Activated naive CD8-positive, alpha-beta T cell (primary cell): ENCODE measurements around the gene DHX30.
"Not testable (repeated sequence)": the region's sequence is repeated elsewhere in the genome, so short reads cannot be mapped to it uniquely, and the experiment has no call there.

Experiments used
- H3K27ac Mint-ChIP-seq: one replicate; pipeline ENCODE4 v1.8.0; 2021; ENCODE audit warnings: mixed read lengths
- H3K27me3 Mint-ChIP-seq: one replicate; pipeline ENCODE4 v1.8.0; 2021; ENCODE audit warnings: mixed read lengths
- H3K36me3 Mint-ChIP-seq: one replicate; pipeline ENCODE4 v1.8.0; 2021; ENCODE audit warnings: mixed read lengths
- H3K4me1 Mint-ChIP-seq: one replicate; pipeline ENCODE4 v1.8.0; 2021; ENCODE audit warnings: low read depth, mixed read lengths
- H3K4me3 Mint-ChIP-seq: one replicate; pipeline ENCODE4 v1.8.0; 2021; ENCODE audit warnings: mild to moderate bottlenecking, mixed read lengths
- H3K9me3 Mint-ChIP-seq: one replicate; pipeline ENCODE4 v1.8.0; 2021; ENCODE audit warnings: low read depth, mixed read lengths

The DHX30 gene

GRCh38 chr3:47877290-47877689 is 74.4 kb downstream of the DHX30 start:
- Mint-ChIP-seq H3K4me3 (no peak overlapping the region), H3K4me1 (peaks cover 11% of the 10 kb centered on the region), H3K36me3 (peaks cover 3% of the 10 kb centered on the region), H3K27ac (no peak overlapping the region), H3K27me3 (no peaks in the 10 kb centered on the region), H3K9me3 (no peaks in the 10 kb centered on the region)

DNA sequence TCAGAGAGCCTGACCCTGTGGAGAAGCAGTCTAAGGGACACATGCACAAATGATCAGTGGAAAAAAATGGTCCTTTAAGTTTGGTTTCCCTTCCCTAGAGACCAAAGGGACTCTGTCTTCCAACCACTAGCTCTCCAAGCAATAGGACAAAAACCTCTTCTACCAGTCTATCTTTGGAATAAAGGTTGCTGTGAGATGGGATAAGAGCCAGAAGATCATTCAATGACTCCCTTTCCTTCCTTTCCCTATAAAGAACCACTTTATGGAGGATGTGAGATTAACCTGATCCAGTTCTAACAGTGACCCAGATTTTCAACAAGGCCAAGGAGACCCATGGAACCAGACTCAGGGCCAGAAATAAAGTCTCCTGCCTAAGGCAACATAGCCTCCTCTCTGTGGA is 74.8 kb downstream of the DHX30 start:
- Mint-ChIP-seq H3K4me3 (no peak overlapping the region), H3K27ac (peak overlapping the region; percentile 35), H3K36me3 (peaks cover 3% of the 10 kb centered on the region)

DNA sequence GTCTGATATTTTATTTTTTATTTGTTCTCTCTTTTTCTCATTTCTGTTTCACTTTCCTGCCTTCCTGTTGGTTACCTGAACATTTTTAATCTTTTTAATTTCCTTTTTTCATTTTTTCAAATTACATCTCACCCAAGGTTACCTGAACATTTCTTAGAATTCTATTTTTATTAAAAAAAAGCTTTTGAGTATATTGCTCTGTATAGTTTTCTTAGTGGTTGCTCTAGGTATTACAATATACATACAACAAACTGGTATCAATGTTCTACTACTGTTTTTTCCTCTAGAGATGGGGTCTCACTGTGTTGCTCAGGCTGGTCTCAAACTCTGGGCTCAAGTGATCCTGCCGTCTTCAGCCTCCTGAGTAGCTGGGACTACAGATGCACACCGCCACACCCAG is 79.4 kb downstream of the DHX30 start:
- Mint-ChIP-seq H3K4me3 (no peak overlapping the region), H3K27me3 (no peaks in the 10 kb centered on the region), H3K4me1 (peaks cover 13% of the 10 kb centered on the region), H3K9me3 (no peaks in the 10 kb centered on the region), H3K36me3 (peaks cover 12% of the 10 kb centered on the region), H3K27ac (no peak overlapping the region)

More for the DNA sequence above, 74.8 kb downstream of the DHX30 start:
- Mint-ChIP-seq H3K9me3 (no peaks in the 10 kb centered on the region), H3K4me1 (peaks cover 11% of the 10 kb centered on the region), H3K27me3 (no peaks in the 10 kb centered on the region)

DNA sequence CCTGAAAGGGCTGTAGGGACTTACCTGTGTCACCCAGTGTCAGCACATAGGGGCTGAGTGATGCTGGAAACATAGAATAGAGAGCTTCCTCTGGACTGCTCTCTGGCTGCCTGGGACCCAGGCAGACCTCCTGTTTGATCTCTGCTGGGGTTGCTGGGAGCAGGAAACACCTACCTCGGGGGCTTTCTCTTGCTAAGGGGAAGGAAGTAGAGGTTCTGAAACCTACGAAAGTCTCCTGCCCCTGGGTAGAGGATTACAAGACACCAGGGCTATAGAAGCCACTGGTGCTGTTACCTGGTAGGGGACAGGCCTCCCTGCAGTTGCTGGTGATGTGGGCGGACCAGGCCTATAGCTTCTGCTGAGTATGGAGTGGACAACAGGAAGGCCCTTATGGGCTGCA is 81.7 kb downstream of the DHX30 start:
- Mint-ChIP-seq H3K27ac (no peak overlapping the region), H3K4me3 (no peak overlapping the region), H3K36me3 (peaks cover 12% of the 10 kb centered on the region), H3K9me3 (no peaks in the 10 kb centered on the region), H3K27me3 (no peaks in the 10 kb centered on the region), H3K4me1 (peaks cover 5% of the 10 kb centered on the region)

GRCh38 chr3:47885168-47885567 is 82.2 kb downstream of the DHX30 start:
- Mint-ChIP-seq H3K4me3 (no peak overlapping the region), H3K9me3 (no peaks in the 10 kb centered on the region), H3K4me1 (peaks cover 5% of the 10 kb centered on the region), H3K36me3 (peaks cover 12% of the 10 kb centered on the region), H3K27me3 (no peaks in the 10 kb centered on the region), H3K27ac (no peak overlapping the region)

DNA sequence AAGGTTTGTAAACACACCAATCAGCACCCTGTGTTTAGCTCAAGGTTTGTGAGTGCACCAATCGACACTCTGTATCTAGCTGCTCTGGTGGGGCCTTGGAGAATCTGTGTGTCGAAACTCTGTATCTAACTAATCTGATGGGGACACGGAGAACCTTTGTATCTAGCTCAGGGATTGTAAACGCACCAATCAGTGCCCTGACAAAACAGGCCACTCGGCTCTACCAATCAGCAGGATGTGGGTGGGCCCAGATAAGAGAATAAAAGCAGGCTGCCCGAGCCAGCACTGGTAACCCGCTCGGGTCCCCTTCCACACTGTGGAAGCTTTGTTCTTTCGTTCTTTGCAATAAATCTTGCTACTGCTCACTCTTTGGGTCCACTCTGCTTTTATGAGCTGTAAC is 85.1 kb downstream of the DHX30 start:
- H3K4me3 Mint-ChIP-seq, H3K27me3 Mint-ChIP-seq, H3K27ac Mint-ChIP-seq, H3K4me1 Mint-ChIP-seq, H3K9me3 Mint-ChIP-seq: not testable (repeated sequence)
- H3K36me3 Mint-ChIP-seq = peaks cover 12% of the 10 kb centered on the region

DNA sequence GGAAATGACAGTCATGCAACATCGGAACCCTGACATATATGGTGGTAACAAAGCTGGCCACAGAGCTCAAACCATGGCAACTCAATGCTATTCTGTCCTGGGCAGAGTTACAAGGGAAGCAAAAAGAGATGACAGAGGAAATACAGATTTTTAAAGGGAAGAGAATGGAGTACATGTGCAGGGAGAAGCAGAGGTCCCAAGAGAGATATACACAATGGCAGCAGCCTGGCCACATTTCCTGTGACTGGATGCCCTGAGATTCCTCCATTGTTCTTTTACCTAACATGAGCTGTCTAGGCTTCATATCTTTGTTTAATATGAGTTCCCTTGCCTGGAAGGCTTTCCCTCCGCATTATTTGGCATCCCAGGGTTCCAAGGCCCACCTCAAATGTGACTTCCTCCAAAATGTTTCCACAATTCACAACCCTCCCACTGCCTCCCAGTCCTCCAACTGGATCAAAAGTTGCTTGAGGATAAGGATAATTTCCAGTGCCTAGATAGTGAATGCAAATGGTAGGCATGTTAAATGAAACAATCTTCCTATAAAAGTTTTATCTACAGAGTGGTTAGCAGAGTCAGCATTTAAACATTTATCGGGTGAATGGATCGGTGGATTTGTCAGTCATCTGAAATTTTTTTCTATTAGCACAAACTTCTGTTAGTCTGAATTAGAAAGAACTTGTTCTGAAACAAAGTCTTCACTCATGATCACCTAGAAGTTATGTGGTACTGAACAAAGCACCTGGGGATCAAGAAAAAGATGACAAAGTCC is 86.2 kb downstream of the DHX30 start:
- H3K27me3 Mint-ChIP-seq = no peaks in the 10 kb centered on the region
- H3K9me3 Mint-ChIP-seq = no peaks in the 10 kb centered on the region
- H3K27ac Mint-ChIP-seq = no peak overlapping the region
- peaks cover 15% of the 10 kb centered on the region for H3K36me3 Mint-ChIP-seq
- no peak overlapping the region for H3K4me3 Mint-ChIP-seq
- H3K4me1 Mint-ChIP-seq = peaks cover 5% of the 10 kb centered on the region

DNA sequence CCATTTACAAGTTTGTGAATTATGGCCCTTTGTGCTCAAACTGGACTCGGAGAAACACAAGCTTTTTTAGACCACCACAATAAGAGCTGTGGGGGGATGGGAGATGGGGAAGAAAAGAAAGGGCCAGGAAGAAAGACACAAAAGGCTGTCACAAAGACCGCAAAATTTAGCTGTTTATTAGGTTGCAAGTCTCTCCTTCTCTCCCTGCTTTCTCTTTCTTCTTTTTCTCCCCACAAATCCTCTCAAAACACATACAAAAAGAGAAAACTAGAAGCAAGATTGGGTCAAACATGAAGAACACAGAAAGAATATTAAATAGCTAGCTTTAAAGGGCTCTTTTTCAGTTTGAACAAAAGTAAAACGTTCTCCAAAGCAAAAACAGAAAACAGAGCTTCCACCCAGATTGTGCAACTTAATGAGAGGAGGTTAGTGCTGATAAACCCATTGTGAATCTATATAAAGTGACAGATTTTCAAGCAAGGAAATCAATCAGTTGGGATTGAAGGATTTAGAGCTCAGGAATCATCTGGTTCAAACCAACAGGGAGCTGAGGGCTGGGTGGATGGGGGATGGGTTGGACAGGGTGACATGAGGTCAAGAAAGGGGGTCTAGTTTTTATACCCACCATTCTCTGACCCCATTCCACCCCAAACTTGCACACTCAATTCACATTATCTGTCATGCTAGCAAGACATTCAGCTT is 87.3 kb downstream of the DHX30 start:
- Mint-ChIP-seq H3K9me3 (no peaks in the 10 kb centered on the region), H3K27me3 (no peaks in the 10 kb centered on the region), H3K4me1 (peaks cover 1% of the 10 kb centered on the region), H3K27ac (no peak overlapping the region), H3K4me3 (no peak overlapping the region), H3K36me3 (peaks cover 11% of the 10 kb centered on the region)

- Mint-ChIP-seq H3K27me3 (no peaks in the 10 kb centered on the region), H3K4me1 (no peaks in the 10 kb centered on the region), H3K27ac (no peak overlapping the region), H3K36me3 (peaks cover 9% of the 10 kb centered on the region), H3K4me3 (no peak overlapping the region), H3K9me3 (no peaks in the 10 kb centered on the region)
Observed at GRCh38 chr3:47890828-47891612, 88.1 kb downstream of the DHX30 start.

GRCh38 chr3:47891613-47892005 is 88.7 kb downstream of the DHX30 start:
- H3K4me3 Mint-ChIP-seq = no peak overlapping the region
- no peak overlapping the region for H3K27ac Mint-ChIP-seq
- H3K36me3 Mint-ChIP-seq = peaks cover 5% of the 10 kb centered on the region
- H3K27me3 Mint-ChIP-seq = no peaks in the 10 kb centered on the region
- no peaks in the 10 kb centered on the region for H3K4me1 Mint-ChIP-seq
- H3K9me3 Mint-ChIP-seq = no peaks in the 10 kb centered on the region

DNA sequence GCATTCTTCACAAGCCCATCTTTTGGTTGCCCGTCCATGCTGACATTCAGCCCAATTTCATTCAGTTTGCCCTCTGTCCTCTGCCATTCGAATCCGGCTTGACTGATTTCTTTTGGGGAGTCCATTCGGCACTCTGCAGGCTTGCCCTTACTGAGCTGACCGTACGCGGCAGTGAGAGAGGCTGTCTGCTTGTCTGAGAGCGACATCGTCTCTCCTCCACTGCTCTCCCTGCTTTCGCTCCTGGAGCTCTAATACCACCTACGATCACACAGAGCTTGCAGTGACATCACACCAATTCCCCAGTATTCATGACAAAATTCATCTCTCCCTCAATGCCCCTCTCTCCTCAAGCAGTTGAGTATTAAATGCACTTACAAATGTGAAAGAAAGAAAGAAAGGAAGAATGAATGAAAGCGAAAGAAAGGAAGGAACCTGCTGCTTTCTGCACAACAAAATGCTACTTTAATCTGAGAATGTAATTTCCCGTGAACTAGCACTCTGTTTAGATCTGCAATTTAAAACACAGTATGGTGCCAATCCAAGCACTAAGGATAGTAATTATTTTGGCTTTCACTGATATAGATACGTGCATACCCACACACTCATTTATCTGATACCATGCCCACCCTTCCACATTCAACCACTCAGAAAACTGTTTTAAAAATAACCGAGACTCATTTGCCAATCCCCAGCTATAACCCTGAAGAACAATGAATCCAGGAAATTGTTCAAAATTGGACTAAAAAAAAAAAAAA is 89.5 kb downstream of the DHX30 start:
- no peak overlapping the region for H3K4me3 Mint-ChIP-seq
- peaks cover 4% of the 10 kb centered on the region for H3K36me3 Mint-ChIP-seq
- no peak overlapping the region for H3K27ac Mint-ChIP-seq
- no peaks in the 10 kb centered on the region for H3K27me3 Mint-ChIP-seq
- no peaks in the 10 kb centered on the region for H3K9me3 Mint-ChIP-seq
- peaks cover 1% of the 10 kb centered on the region for H3K4me1 Mint-ChIP-seq

DNA sequence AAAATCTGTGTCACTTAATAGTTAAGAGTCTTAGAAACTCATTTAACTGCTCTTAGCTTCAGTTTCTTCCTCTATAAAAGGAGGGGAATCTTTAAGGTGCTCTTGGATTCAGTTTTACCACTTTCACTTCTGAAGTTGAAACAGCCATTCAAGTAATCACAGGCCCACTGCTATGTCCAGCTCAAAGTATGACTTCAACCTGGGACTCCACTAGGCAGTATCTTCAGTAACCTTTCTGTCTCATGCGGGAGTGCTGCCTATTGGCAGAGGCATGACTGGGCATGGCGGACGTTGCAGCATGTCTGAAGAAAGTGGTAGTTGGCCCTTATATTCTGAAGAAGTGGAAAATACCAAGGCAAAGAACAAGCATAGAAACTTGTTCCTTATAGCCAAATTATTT is 92.3 kb downstream of the DHX30 start:
- Mint-ChIP-seq H3K9me3 (no peaks in the 10 kb centered on the region), H3K27ac (no peak overlapping the region)

GRCh38 chr3:47896736-47897135 is 93.8 kb downstream of the DHX30 start:
- H3K36me3 Mint-ChIP-seq = peaks cover 8% of the 10 kb centered on the region
- H3K27me3 Mint-ChIP-seq = no peaks in the 10 kb centered on the region
- H3K4me1 Mint-ChIP-seq = peaks cover 17% of the 10 kb centered on the region
- H3K4me3 Mint-ChIP-seq = no peak overlapping the region
- no peak overlapping the region for H3K27ac Mint-ChIP-seq
- no peaks in the 10 kb centered on the region for H3K9me3 Mint-ChIP-seq

More for the DNA sequence above, 92.3 kb downstream of the DHX30 start:
- H3K36me3 Mint-ChIP-seq = peaks cover 6% of the 10 kb centered on the region
- H3K4me1 Mint-ChIP-seq = peaks cover 17% of the 10 kb centered on the region
- H3K27me3 Mint-ChIP-seq = no peaks in the 10 kb centered on the region
- no peak overlapping the region for H3K4me3 Mint-ChIP-seq

DNA sequence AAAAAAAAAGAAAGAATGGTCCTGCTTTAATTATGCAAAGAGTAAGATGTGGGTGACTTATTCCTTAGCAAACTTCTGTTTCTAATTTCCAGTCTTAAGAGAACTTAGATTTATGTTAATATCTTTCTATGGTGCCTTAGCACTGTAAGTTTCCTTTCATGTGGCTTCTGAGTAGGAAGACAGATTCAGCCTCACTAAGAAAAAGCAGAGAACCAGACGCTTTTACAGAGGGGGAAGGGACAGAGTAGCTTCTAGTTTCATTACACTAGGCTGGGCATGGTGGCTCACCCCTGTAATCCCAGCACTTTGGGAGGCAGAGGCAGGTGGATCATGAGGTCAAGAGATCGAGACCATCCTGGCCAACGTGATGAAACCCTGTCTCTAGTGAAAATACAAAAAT is 95.0 kb downstream of the DHX30 start:
- H3K36me3 Mint-ChIP-seq = peaks cover 13% of the 10 kb centered on the region
- H3K9me3 Mint-ChIP-seq = no peaks in the 10 kb centered on the region
- no peak overlapping the region for H3K4me3 Mint-ChIP-seq
- H3K27me3 Mint-ChIP-seq = no peaks in the 10 kb centered on the region
- H3K27ac Mint-ChIP-seq = no peak overlapping the region
- H3K4me1 Mint-ChIP-seq = peaks cover 17% of the 10 kb centered on the region
